PC-3 (cell line): Measurements from ENCODE around the gene PRICKLE3. TPM values are rescaled to one million over a fixed set of nuclear protein-coding genes. Genes with fewer than 3 reads are reported as not detected.

Source experiments
- ATAC-seq: fragments of 200-7000 bp; cut with Tn5 transposase; 2 replicates; pipeline ENCODE4 v1.9.1; 2020; ENCODE audit warnings: mild to moderate bottlenecking, moderate library complexity
- BruUV-seq: library from RNA; stranded (reverse); fragments of 400-500 nt; replicated peaks from 2 replicates; lab custom pipeline; 2021; lab: Mats Ljungman, UMichigan
- CTCF ChIA-PET: fragments of 300-600 bp; sonication (Branson Sonifier 250); formaldehyde crosslinking; loops from one replicate; lab custom pipeline; 2022; ENCODE audit warnings: antibody characterized with exemption; lab: Charles Lee
- POLR2A ChIA-PET: fragments of 300-600 bp; sonication (Branson Sonifier 250); formaldehyde crosslinking; loops from one replicate; lab custom pipeline; 2022; ENCODE audit warnings: antibody characterized with exemption; ENCODE audit not compliant: unreplicated experiment; lab: Charles Lee
- DNase-seq: peaks from one replicate; pipeline ENCODE4 v3.0.0-alpha.2; 2015
- H2AFZ ChIP-seq: fragments of 300-600 bp; sonication (generic); 2 replicates; pipeline ENCODE4 v1.6.0; 2016; ENCODE audit warnings: antibody characterized with exemption, low read length
- H3F3A ChIP-seq: fragments of 300-600 bp; sonication (generic); one replicate; pipeline ENCODE4 v1.6.0; 2017; ENCODE audit warnings: antibody characterized with exemption, low read length, control low read depth, mild to moderate bottlenecking; ENCODE audit not compliant: unreplicated experiment
- H3K27ac ChIP-seq: fragments of 300-600 bp; sonication (generic); 2 replicates; pipeline ENCODE4 v1.5.1; 2016; ENCODE audit warnings: mild to moderate bottlenecking, low read length
- H3K27me3 ChIP-seq: fragments of 300-600 bp; sonication (generic); 2 replicates; pipeline ENCODE4 v1.6.1; 2016; ENCODE audit warnings: low read length, mixed read lengths
- H3K36me3 ChIP-seq: fragments of 300-600 bp; sonication (generic); 2 replicates; pipeline ENCODE4 v1.6.1; 2016; ENCODE audit warnings: low read depth, mixed run types, low read length, mixed read lengths
- H3K4me1 ChIP-seq: fragments of 300-600 bp; sonication (generic); 2 replicates; pipeline ENCODE4 v1.5.1; 2016; ENCODE audit warnings: low read length; ENCODE audit not compliant: insufficient read depth
- H3K4me2 ChIP-seq: fragments of 300-600 bp; sonication (generic); 2 replicates; pipeline ENCODE4 v1.6.0; 2016; ENCODE audit warnings: low read length
- H3K4me3 ChIP-seq: fragments of 300-600 bp; sonication (generic); 2 replicates; pipeline ENCODE4 v1.5.1; 2016; ENCODE audit warnings: mild to moderate bottlenecking, low read length, mixed read lengths
- H3K79me2 ChIP-seq: fragments of 300-600 bp; sonication (generic); 2 replicates; pipeline ENCODE4 v1.6.1; 2017; ENCODE audit warnings: low read length, mixed read lengths
- H3K9ac ChIP-seq: fragments of 300-600 bp; sonication (generic); 2 replicates; pipeline ENCODE4 v1.6.0; 2016; ENCODE audit warnings: mild to moderate bottlenecking, low read length
- H3K9me2 ChIP-seq: fragments of 300-600 bp; sonication (generic); replicated peaks from 2 replicates; pipeline ENCODE4 v1.6.1; 2016; ENCODE audit warnings: mixed run types, low read length, mixed read lengths
- H3K9me3 ChIP-seq: fragments of 300-600 bp; sonication (generic); 2 replicates; pipeline ENCODE4 v1.6.1; 2016; ENCODE audit warnings: low read length, mixed read lengths
- H4K20me1 ChIP-seq: fragments of 300-600 bp; sonication (generic); 2 replicates; pipeline ENCODE4 v1.6.1; 2016; ENCODE audit warnings: low read length, mixed read lengths
- EZH2 ChIP-seq: fragments of 300-600 bp; sonication (generic); IDR thresholded peaks from one replicate; pipeline ENCODE4 v1.6.1; 2017; ENCODE audit warnings: antibody characterized with exemption, mild to moderate bottlenecking, low read length; ENCODE audit not compliant: unreplicated experiment
- EZH2phosphoT487 ChIP-seq: fragments of 300-600 bp; sonication (generic); IDR thresholded peaks from 2 replicates; pipeline ENCODE4 v1.6.1; 2018; ENCODE audit warnings: mild to moderate bottlenecking, antibody characterized with exemption, low read length, borderline replicate concordance
- intact Hi-C: fragments of 100-400 bp; cut with micrococcal nuclease; formaldehyde crosslinking; loops from 2 replicates; pipeline ENCODE4 v1.9.0; 2023
- total RNA-seq: library from RNA; depleted of rRNA; stranded (reverse); fragments of >200 nt; gene quantifications from 2 replicates; pipeline ENCODE4 v1.2.3, GENCODE V29; 2014
- TF ChIP-seq, protein P1 (sequence below): fragments of 300-600 bp; sonication (generic); conservative IDR thresholded peaks from 2 replicates; pipeline ENCODE4 v1.5.1; 2017; ENCODE audit warnings: antibody characterized with exemption, low read depth, mild to moderate bottlenecking, low read length

The PRICKLE3 gene
- total RNA-seq, 1 experiment from 2014 or later = 16.5 TPM

DNA sequence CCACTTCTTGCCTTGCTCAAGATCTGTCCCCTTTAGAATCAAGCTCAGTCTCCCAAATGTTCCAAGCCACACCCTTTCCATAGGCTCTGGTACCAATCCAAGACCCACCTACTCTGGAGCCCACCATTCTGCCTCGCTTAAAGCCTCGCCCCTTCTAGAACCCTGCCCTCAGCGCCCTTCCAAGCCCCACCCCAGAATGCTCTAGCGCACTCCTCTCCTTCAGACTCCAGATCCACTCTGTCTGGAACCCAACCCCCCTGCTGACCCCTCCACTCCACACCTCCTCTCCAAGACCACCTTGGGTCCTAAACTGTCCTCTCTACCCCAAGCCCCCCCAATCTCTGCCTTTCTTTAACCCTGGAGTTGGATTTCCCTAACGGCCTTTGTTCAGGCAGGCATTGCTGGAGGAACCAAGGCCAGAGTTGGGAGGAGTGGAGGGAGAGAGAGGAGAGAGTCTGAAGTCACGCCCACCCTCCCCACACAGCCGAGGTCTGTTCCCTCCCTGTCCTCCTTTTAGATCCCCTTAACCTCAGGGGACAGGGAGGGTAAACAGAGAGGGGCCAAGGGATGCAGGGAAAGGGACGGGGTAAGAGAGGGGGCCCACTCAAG is 2.4 kb upstream of the PRICKLE3 start:
- POLR2A ChIA-PET = interaction anchor here (0.6 kb wide), 1 partner anchor 186 kb away, joined by 4 read pairs; the partner anchor contains the start of gene GRIPAP1
- H3F3A ChIP-seq = no peaks in the 10 kb centered on the region
- H3K4me1 ChIP-seq = peaks cover 29% of the 10 kb centered on the region
- no peak overlapping the region for H3K4me2 ChIP-seq
- H3K9ac ChIP-seq = no peak overlapping the region
- no peaks in the 10 kb centered on the region for H3K27me3 ChIP-seq
- H3K36me3 ChIP-seq = peaks cover 2% of the 10 kb centered on the region; the same call in 1 of the 2 replicates
- CTCF ChIA-PET = no interaction called here
- no peaks in the 10 kb centered on the region for H3K9me3 ChIP-seq
- ATAC-seq = no peak
- intact Hi-C loops = no loop called here
- TF ChIP-seq, protein P1, sequence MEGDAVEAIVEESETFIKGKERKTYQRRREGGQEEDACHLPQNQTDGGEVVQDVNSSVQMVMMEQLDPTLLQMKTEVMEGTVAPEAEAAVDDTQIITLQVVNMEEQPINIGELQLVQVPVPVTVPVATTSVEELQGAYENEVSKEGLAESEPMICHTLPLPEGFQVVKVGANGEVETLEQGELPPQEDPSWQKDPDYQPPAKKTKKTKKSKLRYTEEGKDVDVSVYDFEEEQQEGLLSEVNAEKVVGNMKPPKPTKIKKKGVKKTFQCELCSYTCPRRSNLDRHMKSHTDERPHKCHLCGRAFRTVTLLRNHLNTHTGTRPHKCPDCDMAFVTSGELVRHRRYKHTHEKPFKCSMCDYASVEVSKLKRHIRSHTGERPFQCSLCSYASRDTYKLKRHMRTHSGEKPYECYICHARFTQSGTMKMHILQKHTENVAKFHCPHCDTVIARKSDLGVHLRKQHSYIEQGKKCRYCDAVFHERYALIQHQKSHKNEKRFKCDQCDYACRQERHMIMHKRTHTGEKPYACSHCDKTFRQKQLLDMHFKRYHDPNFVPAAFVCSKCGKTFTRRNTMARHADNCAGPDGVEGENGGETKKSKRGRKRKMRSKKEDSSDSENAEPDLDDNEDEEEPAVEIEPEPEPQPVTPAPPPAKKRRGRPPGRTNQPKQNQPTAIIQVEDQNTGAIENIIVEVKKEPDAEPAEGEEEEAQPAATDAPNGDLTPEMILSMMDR = no peak
- TF ChIP-seq EZH2 (no peak), EZH2phosphoT487 (no peak)
- no peaks in the 10 kb centered on the region for H3K9me2 ChIP-seq
- peaks cover 25% of the 10 kb centered on the region for H3K79me2 ChIP-seq
- no peak overlapping the region for H3K4me3 ChIP-seq
- DNase-seq = no peak
- no TSS peak for BruUV-seq
- no peak overlapping the region for H3K27ac ChIP-seq
- H4K20me1 ChIP-seq = peaks cover 5% of the 10 kb centered on the region
- no peak overlapping the region for H2AFZ ChIP-seq

DNA sequence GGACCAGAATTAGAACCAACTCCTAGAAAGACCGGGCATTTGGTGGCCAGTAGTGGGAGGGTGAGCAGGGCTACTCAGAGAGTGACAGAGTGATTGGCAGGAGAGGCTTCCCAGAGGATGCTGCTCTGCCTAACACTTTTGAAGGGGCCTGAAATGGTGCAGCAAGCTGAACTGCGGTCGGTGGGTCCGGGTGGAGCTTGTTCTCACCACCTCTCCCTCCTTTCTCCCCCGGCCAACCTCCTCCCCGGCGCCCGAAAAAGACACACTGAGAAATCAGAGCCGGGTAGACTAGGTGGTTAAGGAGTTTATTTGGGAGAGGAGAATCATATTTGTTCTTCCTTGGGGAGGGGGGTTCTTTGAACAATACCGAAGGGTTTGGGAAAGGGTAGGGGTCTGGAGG is 1.4 kb upstream of the PRICKLE3 start:
- Histone ChIP-seq H3K9ac (no peak overlapping the region), H3K4me2 (no peak overlapping the region), H3F3A (no peaks in the 10 kb centered on the region), H3K36me3 (peaks cover 9% of the 10 kb centered on the region), H3K9me3 (no peaks in the 10 kb centered on the region), H2AFZ (no peak overlapping the region), H3K9me2 (no peaks in the 10 kb centered on the region), H3K27ac (no peak overlapping the region), H3K4me1 (peaks cover 29% of the 10 kb centered on the region), H3K4me3 (no peak overlapping the region), H3K27me3 (no peaks in the 10 kb centered on the region), H4K20me1 (peaks cover 5% of the 10 kb centered on the region), H3K79me2 (peaks cover 28% of the 10 kb centered on the region)
- no peak for DNase-seq
- intact Hi-C loops = no loop called here
- no TSS peak for BruUV-seq
- TF ChIP-seq EZH2phosphoT487 (no peak), EZH2 (no peak)
- TF ChIP-seq, protein P1 = no peak
- no peak for ATAC-seq
- CTCF ChIA-PET = no interaction called here
- POLR2A ChIA-PET = no interaction called here

DNA sequence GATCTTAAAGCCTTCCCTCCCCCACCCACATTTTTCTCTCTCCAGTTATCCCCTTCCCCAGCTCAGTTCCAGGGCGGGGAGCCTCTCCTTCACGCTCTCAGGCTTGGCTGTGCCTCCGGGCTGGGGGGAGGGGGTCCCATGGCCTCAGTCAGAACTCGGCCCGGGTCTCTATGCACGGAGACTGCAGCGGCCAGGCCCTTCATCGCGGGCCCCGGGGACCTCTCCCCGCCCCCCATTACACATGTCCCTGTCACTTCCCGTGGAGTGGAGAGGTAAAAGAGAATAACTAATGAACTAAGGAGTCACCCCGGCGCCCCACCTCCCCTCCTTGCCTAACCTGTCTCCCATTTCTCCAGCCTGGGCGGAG is 838 bp upstream of the PRICKLE3 start:
- DNase-seq (no peak), ATAC-seq (no peak)
- H3K9ac ChIP-seq = no peak overlapping the region
- ChIA-PET POLR2A (no interaction called here), CTCF (no interaction called here)
- peak overlapping the region; percentile 98; the same call in 1 of the 2 replicates for H3K4me2 ChIP-seq
- H3K36me3 ChIP-seq = peaks cover 13% of the 10 kb centered on the region
- intact Hi-C loops = no loop called here
- no peaks in the 10 kb centered on the region for H3F3A ChIP-seq
- no peak overlapping the region for H2AFZ ChIP-seq
- peaks cover 5% of the 10 kb centered on the region for H4K20me1 ChIP-seq
- H3K4me1 ChIP-seq = peaks cover 29% of the 10 kb centered on the region
- no peak overlapping the region for H3K4me3 ChIP-seq
- no peaks in the 10 kb centered on the region for H3K9me3 ChIP-seq
- H3K27ac ChIP-seq = no peak overlapping the region
- peaks cover 28% of the 10 kb centered on the region for H3K79me2 ChIP-seq
- no peaks in the 10 kb centered on the region for H3K9me2 ChIP-seq
- BruUV-seq = no TSS peak
- H3K27me3 ChIP-seq = no peaks in the 10 kb centered on the region
- TF ChIP-seq EZH2 (no peak), EZH2phosphoT487 (no peak)
- TF ChIP-seq, protein P1 = no peak
